ENCODE data around the gene CD300LD.

The CD300LD gene

DNA sequence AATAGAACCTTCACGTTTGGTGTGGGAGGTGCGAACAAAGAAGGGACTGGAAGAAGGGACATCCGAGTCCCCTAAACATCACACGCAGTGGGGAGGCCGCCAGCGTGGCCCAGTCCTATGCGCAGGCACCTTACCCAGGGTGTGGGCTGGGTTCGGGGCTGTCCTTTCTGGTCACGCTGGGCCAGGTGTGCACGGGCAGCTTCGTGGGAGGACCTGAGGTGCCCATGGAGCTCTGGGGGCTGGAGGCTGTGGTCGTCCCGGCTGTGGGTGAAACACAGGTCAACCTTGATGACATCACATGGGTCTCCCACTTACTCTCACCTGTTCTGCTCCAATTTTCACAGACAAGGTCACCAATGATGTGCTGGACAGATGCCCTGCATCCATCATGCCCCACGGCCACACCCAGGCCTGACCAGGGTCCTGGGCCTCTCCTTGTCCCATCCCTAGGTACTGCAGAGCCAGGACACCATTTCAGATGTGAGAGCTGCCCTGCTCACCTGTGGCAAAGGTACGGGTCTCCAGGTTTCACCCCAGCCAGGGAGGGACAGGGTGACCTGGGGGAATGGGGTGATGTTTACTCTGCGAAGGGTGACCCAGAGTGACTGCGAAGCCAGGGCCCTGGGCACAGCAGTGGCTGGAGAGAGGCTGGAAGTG is 49.2 kb downstream of the CD300LD start:
- DNase-seq = no peak

DNA sequence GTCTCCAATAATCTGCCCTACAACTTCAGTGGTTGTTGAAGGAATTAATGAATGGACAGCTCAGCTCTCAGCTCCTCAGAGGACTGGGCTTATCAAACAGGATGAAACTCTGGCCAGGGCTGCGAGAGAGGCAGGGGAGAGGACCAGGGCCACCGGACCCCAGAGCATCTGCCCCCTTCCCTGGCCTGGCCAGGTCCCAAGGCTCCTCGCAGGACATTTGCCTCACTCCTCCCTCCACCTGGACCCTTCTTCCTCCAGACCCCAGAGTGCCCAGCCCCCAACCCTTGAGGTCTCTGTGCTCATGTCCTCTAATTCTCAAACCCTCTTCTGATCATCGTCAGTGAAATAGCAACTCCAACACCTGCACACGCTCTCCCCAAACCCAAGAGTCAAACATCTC is 49.9 kb downstream of the CD300LD start:
- no peak for DNase-seq

DNA sequence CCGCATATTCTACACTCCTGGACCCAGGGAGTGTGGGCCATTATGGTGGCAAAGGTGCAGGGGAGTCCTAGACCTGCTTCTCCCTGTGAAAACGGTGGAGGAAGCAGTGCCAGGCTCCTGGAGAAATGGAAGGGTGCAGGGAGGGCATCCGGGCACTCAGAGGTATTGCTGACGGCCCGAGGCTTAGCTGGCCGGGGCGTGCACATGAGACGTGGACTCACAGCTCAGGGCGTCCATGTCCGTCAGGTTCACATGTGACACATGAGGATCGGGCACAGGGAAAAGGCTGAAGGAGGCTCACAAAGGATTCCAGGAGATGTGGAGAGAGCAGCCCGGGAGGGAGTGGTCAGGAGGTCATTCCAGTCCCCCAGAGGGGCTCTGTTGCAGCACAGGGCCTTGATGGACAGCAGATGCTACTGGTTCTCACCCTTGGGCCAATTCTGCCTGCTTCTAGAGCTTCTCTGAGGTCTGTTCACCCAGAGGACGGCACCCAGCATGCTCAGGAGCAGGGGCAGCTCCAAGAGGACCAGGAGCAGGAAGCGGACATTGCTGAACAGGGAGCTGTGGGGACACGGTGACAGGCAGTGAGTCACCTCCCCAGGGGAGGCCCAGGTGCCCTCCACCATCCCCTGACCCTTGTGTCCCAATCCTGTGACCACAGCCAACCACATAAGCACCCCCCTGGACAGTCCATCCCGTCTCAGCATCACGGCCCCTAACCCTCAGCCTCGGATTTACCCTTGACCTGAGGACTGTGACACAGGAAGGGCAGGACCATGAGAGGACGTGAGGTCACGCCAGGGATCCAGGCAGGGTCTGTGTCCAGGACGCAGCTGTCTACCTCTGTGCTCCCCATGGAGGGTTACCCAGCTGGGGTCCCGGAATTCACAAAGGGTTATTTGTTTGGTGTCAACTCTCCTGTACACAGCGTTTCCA is 50.6 kb downstream of the CD300LD start:
- no peak for DNase-seq

DNA sequence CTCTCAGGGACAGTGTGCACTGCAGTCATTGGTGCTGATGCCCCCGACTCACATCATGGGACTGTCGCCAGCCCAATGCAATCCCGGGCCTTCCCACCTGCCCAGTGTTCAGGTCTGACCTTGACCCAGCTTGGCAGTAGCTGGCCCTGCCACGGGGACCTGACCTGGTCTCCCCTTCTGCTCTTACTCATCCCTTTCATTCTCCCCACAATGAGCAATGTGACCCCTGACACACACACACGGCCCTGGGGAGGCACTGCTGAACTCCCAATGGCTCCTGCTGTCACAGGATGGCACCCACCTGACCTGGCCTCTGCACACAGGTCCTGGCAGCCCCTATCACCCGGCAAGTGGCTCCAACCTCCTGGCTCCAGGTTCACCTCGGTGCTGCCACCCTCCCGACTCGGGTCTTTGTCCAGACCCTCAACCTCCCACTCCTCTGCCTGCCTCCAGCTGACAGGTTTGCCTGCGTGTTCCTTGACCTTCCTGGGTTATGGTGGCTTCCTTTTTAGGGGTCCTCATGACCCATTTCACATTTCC is 52.7 kb downstream of the CD300LD start:
- no peak for DNase-seq

DNA sequence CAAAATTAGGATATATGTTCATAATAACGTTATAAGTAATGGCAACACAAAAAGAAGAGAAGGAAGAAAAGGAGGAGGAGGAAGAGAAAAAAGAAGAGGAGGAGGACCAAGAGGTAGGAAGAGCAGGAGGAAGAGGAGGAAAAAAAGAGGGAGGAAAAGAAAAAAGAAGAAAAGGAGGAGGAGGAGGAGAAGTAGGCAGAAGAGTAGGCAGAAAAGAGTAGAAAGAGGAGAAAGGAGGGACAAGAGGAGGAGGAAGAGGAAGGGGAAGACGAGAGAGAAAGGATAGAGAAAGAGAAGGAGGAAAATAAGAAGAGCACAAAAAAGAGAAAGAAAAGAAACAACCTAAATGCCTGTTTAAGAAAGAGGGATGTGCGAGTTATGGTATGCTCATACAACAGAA is 55.2 kb downstream of the CD300LD start:
- DNase-seq = no peak

DNA sequence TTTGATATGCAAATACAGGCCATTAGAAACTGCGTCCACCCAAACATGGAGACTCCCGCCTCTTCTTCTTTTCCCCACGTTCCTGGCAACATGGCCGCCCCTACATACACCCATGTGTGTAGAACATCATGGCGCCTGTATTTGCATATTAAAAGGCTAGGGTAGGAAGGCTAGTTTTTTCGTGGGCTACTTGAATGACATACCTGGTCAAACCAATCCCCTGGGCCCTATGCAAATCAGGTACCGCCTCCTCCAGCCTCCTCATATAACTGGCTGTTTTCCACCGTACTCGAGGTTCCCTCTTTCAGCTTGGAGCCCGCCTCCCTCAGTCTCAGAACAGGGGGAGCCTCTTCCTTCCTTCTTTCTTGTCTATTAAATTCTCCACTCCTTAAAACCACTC is 60.0 kb downstream of the CD300LD start:
- no peak for DNase-seq

DNA sequence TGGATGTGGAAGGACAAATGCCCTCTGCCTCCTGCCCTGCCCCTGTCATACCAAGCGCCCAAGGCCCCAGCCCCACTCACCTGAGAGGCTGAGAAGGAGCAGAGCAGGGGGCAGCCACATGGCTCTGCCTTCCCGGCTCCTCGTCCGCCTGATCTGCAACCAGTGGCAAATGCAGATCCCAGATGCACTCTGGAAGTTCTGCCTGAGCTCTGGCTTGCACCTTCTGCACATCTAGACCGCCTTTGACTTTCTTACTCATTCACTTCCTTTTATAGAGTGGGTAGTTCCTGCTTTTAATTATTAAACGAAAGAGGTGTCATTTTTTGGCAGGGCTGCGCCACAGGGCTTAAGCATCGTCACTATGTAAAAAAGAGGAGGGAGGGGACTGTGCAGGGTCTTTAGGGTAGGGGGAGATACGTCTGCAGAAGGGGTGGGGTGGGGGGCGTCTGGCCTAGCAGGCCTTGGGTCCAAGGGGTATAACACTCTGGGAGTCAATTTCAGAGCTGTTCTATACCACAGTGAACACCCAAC is 60.8 kb downstream of the CD300LD start, which contains the start of gene CD300LB:
Gene CD300LB (minus strand): TSS at position 245 of the 531 bp plus-strand sequence. CDS start 125 bp downstream, at position 120.
- DNase-seq = no peak

DNA sequence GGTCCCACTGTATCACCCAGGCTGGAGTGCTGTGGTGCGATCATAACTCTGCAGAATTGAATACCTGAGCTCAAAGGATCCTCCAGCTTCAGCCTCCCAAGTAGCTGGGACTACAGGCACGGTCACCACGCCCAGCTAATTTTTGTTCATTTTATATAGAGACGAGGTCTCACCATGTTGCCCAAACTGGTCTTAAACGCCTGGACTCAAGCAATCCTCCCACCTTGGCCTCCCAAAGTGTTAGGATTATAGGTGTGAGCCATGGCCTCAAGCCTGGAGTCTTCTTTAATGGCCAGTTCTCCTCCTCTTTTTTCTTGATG is 61.3 kb downstream of the CD300LD start:
- no peak for DNase-seq
